Nephron (organoid): ENCODE data around the gene TMEM14C.
"Not testable (repeated sequence)": the region's sequence is repeated elsewhere in the genome, so short reads cannot be mapped to it uniquely, and the experiment has no call there.

Source experiments
- H3K27ac Mint-ChIP-seq, 3 experiments: 2 replicates each; pipeline ENCODE4 v1.8.0; 2020; ENCODE audit warnings: mixed read lengths in 3 of 3, mild to moderate bottlenecking in 2 of 3, moderate library complexity in 1 of 3
- H3K27me3 Mint-ChIP-seq: 2 replicates; pipeline ENCODE4 v1.8.0; 2021; ENCODE audit warnings: low read depth, mild to moderate bottlenecking, moderate library complexity, mixed read lengths
- H3K36me3 Mint-ChIP-seq: 2 replicates; pipeline ENCODE4 v1.8.0; 2020; ENCODE audit warnings: low read depth, mixed read lengths
- H3K4me1 Mint-ChIP-seq: 2 replicates; pipeline ENCODE4 v1.8.0; 2020; ENCODE audit warnings: mixed read lengths
- H3K4me3 Mint-ChIP-seq, 3 experiments: 2 replicates each; pipeline ENCODE4 v1.8.0; 2020; ENCODE audit warnings: mild to moderate bottlenecking in 3 of 3, mixed read lengths in 3 of 3, moderate library complexity in 2 of 3
- H3K9me3 Mint-ChIP-seq: 2 replicates; pipeline ENCODE4 v1.8.0; 2020; ENCODE audit warnings: mixed read lengths
- CTCF ChIP-seq, 3 experiments: fragments of 200-600 bp; sonication (generic); IDR thresholded peaks; one replicate each; pipeline ENCODE4 v1.5.0; 2021; ENCODE audit warnings: antibody characterized with exemption in 3 of 3; ENCODE audit not compliant: unreplicated experiment in 3 of 3

TMEM14C gene

DNA sequence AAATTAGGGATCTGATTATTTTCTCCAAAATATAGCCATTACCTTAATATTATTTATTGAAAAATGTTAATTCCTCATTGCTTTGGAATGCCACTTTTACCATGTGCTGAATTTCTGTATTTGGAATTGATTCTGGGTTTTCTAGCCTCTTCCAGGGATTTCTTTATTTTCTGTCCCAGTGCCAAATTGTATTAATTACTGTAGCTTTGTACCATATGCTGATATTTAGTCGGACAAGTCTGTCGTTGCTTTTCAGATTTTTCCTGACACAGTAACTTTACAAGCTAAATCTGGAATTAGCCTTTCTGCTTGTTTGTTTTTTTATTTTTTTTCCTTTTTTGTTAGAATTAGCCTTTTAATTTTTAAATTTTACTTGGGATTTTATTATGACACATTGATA, 13.9 kb downstream of the TMEM14C start:
- no peaks in the 10 kb centered on the region for H3K27me3 Mint-ChIP-seq
- H3K27ac Mint-ChIP-seq, result no peak overlapping the region
- no peak overlapping the region for H3K4me3 Mint-ChIP-seq
- peaks cover 9% of the 10 kb centered on the region for H3K4me1 Mint-ChIP-seq
- no peak for TF ChIP-seq CTCF (IDR thresholded peaks at IDR 0.05; ENCODE audit: unreplicated experiment in 3 of 3)
- no peaks in the 10 kb centered on the region for H3K9me3 Mint-ChIP-seq
- peaks cover 25% of the 10 kb centered on the region for H3K36me3 Mint-ChIP-seq

GRCh38 chr6:10740061-10740460, 17.2 kb downstream of the TMEM14C start:
- Mint-ChIP-seq H3K27me3 (peaks cover 3% of the 10 kb centered on the region), H3K4me1 (peaks cover 4% of the 10 kb centered on the region)

GRCh38 chr6:10741643-10742042, 18.8 kb downstream of the TMEM14C start:
- H3K4me3 Mint-ChIP-seq, H3K9me3 Mint-ChIP-seq, H3K36me3 Mint-ChIP-seq, H3K4me1 Mint-ChIP-seq, H3K27ac Mint-ChIP-seq, H3K27me3 Mint-ChIP-seq: not testable (repeated sequence)

More at GRCh38 chr6:10740061-10740460, 17.2 kb downstream of the TMEM14C start:
- Mint-ChIP-seq H3K9me3 (no peaks in the 10 kb centered on the region), H3K4me3 (no peak overlapping the region), H3K27ac (no peak overlapping the region), H3K36me3 (peaks cover 11% of the 10 kb centered on the region)
- no peak for TF ChIP-seq CTCF (IDR thresholded peaks at IDR 0.05; ENCODE audit: unreplicated experiment in 3 of 3)

- Mint-ChIP-seq H3K9me3 (no peaks in the 10 kb centered on the region), H3K27ac (no peak overlapping the region), H3K4me1 (peaks cover 7% of the 10 kb centered on the region), H3K4me3 (peak overlapping the region in 1 of 3 experiments; percentile 22), H3K36me3 (peaks cover 7% of the 10 kb centered on the region), H3K27me3 (peaks cover 10% of the 10 kb centered on the region)
- TF ChIP-seq CTCF (IDR thresholded peaks at IDR 0.05; ENCODE audit: unreplicated experiment in 3 of 3), result no peak
Measured at GRCh38 chr6:10742251-10742650, 19.4 kb downstream of the TMEM14C start.

DNA sequence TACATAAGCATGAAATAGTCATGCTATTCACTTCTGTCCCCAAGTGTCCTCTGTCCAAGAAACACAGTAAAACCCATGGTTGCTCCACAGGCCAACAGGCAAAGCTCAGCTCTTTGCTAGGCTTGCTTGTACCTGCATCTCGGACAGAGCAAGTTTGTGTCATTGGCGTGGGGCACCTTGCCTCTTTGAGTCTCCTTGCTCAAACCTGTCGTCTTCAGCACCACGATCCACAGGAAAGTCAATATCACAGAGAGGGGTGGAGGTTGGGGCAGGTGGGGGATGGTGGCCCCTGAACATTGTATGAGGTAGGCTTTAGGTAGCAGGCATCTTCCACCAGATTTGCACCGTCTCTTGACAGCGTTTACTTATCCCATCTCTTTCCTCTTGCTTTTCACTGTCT, 20.6 kb downstream of the TMEM14C start:
- H3K36me3 Mint-ChIP-seq, result peaks cover 7% of the 10 kb centered on the region
- peaks cover 9% of the 10 kb centered on the region for H3K4me1 Mint-ChIP-seq
- no peak overlapping the region for H3K27ac Mint-ChIP-seq
- H3K9me3 Mint-ChIP-seq, result no peaks in the 10 kb centered on the region
- TF ChIP-seq CTCF (IDR thresholded peaks at IDR 0.05; ENCODE audit: unreplicated experiment in 3 of 3), result no peak
- no peak overlapping the region for H3K4me3 Mint-ChIP-seq
- H3K27me3 Mint-ChIP-seq, result peaks cover 10% of the 10 kb centered on the region

- no peaks in the 10 kb centered on the region for H3K9me3 Mint-ChIP-seq
- peak overlapping the region in 2 of 3 experiments; percentile 0 to 3 for H3K27ac Mint-ChIP-seq
- peaks cover 10% of the 10 kb centered on the region for H3K27me3 Mint-ChIP-seq
- peaks cover 24% of the 10 kb centered on the region for H3K4me1 Mint-ChIP-seq
- H3K36me3 Mint-ChIP-seq, result peaks cover 7% of the 10 kb centered on the region
- no peak for TF ChIP-seq CTCF (IDR thresholded peaks at IDR 0.05; ENCODE audit: unreplicated experiment in 3 of 3)
- peak overlapping the region; percentile 13 to 96 (median 16) for H3K4me3 Mint-ChIP-seq
Measured at GRCh38 chr6:10745116-10745515, 22.2 kb downstream of the TMEM14C start.
